Measurements from ENCODE around the gene KCNN1.
"Not testable (repeated sequence)": the region's sequence is repeated elsewhere in the genome, so short reads cannot be mapped to it uniquely, and the experiment has no call there.

KCNN1 gene

GRCh38 chr19:17973759-17974158 lies 6.9 kb downstream of the KCNN1 start:
- no peak for DNase-seq

GRCh38 chr19:17974551-17974950 lies 7.6 kb downstream of the KCNN1 start:
- no peak for DNase-seq

- DNase-seq, result no peak
These were observed 8.1 kb downstream of the KCNN1 start for GRCh38 chr19:17975032-17975431.

GRCh38 chr19:17977021-17977420 lies 10.1 kb downstream of the KCNN1 start:
- no peak for DNase-seq

- no peak for DNase-seq
These were observed 10.6 kb downstream of the KCNN1 start for GRCh38 chr19:17977488-17977887.

DNA sequence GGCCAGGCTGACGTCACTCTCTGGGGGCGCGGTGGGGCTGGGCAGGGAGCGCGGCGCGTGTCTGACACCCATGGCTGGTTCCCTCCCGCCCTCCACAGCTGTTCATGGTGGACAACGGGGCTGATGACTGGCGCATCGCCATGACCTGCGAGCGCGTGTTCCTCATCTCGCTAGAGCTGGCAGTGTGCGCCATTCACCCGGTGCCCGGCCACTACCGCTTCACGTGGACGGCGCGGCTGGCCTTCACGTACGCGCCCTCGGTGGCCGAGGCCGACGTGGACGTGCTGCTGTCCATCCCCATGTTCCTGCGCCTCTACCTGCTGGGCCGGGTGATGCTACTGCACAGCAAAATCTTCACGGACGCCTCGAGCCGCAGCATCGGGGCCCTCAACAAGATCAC lies 14.7 kb downstream of the KCNN1 start:
- DNase-seq, result no peak

- no peak for DNase-seq
These were observed 15.5 kb downstream of the KCNN1 start for GRCh38 chr19:17982430-17982829.

DNA sequence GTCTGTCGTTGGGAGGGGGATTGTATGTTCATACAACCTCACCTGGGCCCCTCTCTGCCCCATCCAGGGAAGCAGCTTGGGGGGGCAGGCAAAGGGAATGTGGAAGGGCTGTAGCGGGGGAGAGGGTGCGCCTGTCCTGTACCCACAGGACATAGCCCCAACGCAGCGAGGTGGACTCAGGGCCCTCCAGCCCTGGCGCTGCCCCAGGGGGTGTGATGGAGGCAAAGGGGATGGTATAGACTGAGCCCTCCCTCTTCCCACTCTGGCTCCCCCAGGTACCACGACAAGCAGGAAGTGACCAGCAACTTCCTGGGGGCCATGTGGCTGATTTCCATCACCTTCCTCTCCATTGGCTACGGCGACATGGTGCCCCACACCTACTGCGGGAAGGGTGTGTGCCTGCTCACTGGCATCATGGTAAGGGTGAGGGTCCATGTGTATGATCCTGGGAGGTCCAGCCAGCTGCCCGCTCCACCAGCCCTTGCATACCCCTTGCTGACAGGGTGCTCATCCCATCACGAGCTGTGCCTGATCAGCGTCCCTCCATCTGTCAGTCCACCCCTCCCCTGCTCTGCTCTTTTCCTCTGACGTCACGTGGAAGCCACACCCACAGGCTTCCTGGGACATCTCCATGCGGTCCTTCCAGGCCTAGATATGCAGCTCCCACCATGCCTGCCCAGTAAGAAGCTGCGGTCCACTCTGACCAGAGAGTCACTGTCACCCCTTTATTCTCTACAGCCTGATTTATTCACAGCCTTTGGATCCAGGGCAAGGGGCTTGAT lies 18.3 kb downstream of the KCNN1 start:
- no peak for DNase-seq

DNA sequence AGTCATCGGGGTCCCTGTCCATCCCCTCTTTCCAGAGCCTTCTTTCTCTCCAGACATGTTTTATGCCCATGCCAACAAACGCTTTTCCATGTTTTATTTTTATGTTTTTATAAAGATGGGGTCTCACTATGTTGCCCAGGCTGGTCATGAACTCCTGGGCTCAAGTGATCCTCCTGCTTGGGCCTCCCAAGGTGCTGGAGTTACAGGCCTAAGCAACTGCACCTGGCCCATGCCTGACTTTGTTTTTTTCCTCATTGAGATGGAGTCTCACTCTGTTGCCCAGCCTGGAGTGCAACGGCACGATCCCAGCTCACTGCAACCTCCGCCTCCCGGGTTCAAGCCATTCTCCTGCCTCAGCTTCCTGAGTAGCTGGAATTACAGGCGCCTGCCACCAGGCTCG lies 19.7 kb downstream of the KCNN1 start:
- not testable (repeated sequence) for DNase-seq

GRCh38 chr19:17988161-17988560 lies 21.3 kb downstream of the KCNN1 start:
- DNase-seq, result no peak

- no peak for DNase-seq
These were observed 22.7 kb downstream of the KCNN1 start for GRCh38 chr19:17989425-17990094.

- no peak for DNase-seq
These were observed 26.3 kb downstream of the KCNN1 start for GRCh38 chr19:17993076-17993813.

GRCh38 chr19:17996826-17997316 lies 30.0 kb downstream of the KCNN1 start:
- no peak for DNase-seq

DNA sequence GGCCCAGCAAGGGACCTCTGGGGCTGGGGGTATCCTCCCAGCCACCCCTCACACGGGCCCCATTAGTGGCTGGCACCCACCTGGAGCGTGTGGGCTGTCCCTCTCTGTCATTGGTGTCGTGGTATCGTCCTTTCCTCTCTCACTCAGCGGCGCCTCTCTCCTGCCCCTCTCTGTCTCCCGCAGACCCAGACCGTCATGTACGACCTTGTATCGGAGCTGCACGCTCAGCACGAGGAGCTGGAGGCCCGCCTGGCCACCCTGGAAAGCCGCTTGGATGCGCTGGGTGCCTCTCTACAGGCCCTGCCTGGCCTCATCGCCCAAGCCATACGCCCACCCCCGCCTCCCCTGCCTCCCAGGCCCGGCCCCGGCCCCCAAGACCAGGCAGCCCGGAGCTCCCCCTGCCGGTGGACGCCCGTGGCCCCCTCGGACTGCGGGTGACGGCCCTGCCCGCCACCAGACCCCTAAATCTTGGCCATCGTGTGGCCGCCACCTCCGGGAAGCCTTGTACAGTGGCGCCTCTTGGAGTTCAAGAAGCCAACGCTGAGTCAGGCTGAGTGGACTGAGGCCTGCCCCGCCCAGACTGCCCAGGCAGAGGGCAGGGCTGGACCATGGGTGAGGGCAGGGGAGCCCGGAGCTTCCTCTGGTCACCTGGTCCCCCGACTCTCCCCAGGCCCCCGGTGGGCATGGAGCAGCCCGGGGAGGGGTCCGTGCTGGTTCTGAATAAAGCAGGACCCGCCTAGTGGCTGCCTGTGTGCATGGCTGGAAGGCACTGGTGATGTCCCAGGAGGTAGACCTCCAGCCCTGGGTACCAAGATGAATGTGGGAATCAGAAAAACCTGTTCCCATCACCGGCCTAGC lies 31.3 kb downstream of the KCNN1 start:
- DNase-seq, result no peak

DNA sequence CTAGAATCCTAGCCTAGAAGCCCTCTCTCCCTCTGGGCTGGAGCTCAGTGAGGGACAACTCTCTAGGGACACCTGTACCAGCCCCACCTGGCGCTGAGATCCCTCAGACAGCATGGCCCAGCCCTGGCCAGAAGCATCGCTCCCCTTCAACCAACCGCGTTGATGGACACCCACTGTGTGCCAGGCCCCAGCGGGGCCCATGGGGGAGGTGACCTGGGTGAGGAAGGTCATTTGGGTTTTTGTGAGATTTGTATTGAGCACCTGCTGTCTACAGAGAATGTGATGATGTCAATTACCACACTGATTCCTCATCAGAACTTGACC lies 31.9 kb downstream of the KCNN1 start:
- DNase-seq, result no peak

- no peak for DNase-seq
These were observed 33.0 kb downstream of the KCNN1 start for GRCh38 chr19:17999684-18000479.

DNA sequence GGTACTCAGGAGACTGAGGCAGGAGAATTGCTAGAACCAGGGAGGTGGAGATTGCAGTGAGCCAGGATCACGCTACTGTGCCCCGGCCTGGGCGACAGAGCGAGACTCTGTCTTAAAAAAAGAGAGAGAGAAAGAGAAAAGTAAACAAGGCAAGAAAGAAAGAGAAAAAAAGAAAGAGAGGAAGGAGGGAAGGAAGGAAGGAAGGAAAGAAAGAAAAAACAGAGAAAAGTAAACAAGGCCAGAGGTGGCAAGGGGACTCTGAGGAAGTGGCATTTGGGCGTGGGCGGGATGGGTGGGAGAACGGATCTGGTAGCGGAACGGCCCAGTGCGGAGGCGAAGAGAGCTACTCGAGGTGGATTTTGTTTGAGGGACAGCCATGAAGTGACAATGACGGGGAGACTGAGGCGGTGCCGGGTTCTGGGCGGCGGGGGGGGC lies 33.6 kb downstream of the KCNN1 start:
- no peak for DNase-seq

DNA sequence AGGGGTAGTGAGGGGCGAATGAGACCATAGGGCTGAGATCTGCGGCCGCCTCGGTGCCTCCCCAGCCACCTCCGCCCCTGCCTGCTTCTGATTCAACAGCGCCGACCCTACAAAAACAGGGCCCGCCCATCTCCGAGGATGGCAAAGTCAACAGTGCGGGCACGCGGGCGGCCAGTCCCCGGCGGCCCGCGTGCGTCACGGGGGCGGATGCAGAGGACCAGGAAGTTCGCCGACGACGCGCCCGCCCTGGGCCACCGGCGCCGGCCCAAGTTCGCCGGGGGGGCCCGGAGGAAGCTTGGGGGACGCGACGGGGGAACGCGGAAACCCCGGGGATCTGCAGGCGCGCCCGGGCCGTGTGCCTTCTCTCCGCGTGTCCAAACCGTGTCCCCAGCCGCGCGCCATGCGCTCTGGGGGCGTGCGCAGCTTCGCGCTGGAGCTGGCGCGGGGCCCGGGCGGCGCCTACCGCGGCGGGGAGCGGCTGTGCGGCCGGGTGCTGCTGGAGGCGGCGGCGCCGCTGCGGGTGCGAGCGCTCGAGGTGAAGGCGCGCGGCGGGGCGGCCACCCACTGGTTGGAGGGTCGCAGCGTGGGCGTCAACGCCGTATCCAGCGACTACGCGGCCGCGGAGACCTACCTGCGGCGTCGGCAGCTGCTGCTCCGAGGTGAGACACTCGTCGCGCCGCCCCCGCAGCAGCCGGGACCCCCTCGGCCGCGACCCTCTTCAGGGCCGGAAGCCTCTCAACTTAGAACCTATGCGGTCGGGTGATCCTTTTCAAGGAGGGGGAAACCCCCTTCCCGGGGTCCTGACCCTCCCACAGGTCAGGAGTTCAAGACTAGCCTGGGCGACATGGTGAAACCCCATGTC lies 34.2 kb downstream of the KCNN1 start:
- DNase-seq, result no peak

DNA sequence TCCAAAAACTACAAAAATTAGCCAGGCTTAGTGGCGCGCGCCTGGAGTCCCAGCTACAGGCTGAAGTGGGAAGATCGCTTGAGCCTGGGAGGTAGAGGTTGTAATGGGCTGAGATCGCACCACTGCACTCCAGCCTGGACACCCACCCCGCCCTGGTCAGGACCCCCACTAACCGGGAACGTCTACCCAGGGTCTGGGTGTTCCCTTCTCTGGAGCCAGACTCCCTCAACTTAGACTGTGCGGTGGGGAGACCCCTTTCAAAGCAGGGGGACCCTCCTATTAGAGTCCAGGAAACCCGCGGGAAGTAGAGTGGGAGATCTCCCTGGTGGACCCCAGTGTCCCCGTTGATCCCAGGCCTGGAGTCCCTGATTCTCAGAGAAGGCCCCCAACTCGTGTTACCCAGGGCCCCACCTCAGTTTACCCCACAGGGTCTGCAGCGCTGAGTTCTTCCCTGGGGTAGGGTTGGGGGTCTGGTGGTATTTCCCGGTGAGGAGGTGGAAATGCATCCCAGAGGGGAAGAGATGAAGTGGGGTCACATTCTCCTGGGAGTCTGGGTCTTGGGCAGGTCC lies 35.0 kb downstream of the KCNN1 start:
- DNase-seq, result no peak

DNA sequence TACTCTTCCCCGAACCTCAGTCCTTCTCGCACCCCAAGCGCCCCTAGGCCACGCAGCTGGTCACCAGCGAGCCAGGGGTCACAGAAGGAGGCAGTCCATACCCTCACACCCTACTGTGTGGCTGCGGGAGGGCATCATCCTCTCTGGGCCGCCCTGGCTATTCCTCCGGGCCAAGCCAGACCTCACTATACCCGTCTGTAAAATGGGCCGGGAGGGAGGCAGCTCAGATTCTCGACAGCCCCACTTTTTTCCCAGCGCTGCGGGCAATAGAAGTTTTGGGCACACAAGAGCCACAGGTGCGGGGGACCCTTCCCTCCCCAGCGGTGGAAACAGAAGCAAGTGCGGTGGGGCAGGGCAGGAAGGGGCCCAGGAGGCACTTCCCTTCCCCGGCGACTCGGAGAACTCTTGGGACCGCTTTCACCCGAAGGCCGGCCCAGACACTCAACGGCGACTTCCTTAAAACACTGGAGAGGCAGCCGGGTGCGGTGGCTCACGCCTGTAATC lies 35.5 kb downstream of the KCNN1 start:
- no peak for DNase-seq
